Ovary (tissue), 3 donors: ENCODE measurements around the gene WDR35.

ENCODE experiments used
- CTCF ChIP-seq, 3 donors: fragments of 450-650 bp in 2 of 3; fragments of 200-600 bp in 1 of 3; IDR thresholded peaks; one replicate each; pipeline versions ENCODE4 v1.5.1 to v1.8.0; 2016 to 2022; ENCODE audit warnings: antibody characterized with exemption in 3 of 3, mild to moderate bottlenecking in 1 of 3
- EP300 ChIP-seq: sonication (generic); formaldehyde crosslinking; IDR thresholded peaks from one replicate; pipeline ENCODE4 v1.6.1; 2017; ENCODE audit warnings: antibody characterized with exemption
- POLR2A ChIP-seq: fragments of 450-650 bp; IDR thresholded peaks from one replicate; pipeline ENCODE4 v1.6.1; 2017; ENCODE audit warnings: antibody characterized with exemption, mild to moderate bottlenecking, moderate library complexity
- donor health status: DM: no; HTN: no; CAD: no.

GRCh38 chr2:19890104-19890503, 99.8 kb downstream of the WDR35 start:
- TF ChIP-seq CTCF (IDR thresholded peaks at IDR 0.05), result no peak
- TF ChIP-seq POLR2A, result no peak
- no peak for TF ChIP-seq EP300
